Nephron progenitor cell (in vitro differentiated cells): Measurements from ENCODE around the gene PRELID1.

Source experiments
- DNase-seq: peaks from one replicate; pipeline ENCODE4 v3.0.0; 2021
- H3K27ac Mint-ChIP-seq: 2 replicates; pipeline ENCODE4 v1.8.0; 2021; ENCODE audit warnings: mild to moderate bottlenecking, moderate library complexity, mixed read lengths
- H3K27me3 Mint-ChIP-seq: 2 replicates; pipeline ENCODE4 v1.8.0; 2021; ENCODE audit warnings: mild to moderate bottlenecking, low read depth, mixed read lengths; ENCODE audit not compliant: poor library complexity
- H3K36me3 Mint-ChIP-seq: 2 replicates; pipeline ENCODE4 v1.8.0; 2021; ENCODE audit warnings: low read depth, mixed read lengths
- H3K4me1 Mint-ChIP-seq: 2 replicates; pipeline ENCODE4 v1.8.0; 2021; ENCODE audit warnings: mixed read lengths
- H3K4me3 Mint-ChIP-seq: 2 replicates; pipeline ENCODE4 v1.8.0; 2021; ENCODE audit warnings: mild to moderate bottlenecking, moderate library complexity, mixed read lengths
- H3K9me3 Mint-ChIP-seq: 2 replicates; pipeline ENCODE4 v1.8.0; 2021; ENCODE audit warnings: mild to moderate bottlenecking, moderate library complexity, mixed read lengths
- CTCF ChIP-seq: fragments of 200-600 bp; sonication (generic); IDR thresholded peaks from 2 replicates; pipeline ENCODE4 v1.5.0; 2021; ENCODE audit warnings: antibody characterized with exemption

PRELID1 gene

DNA sequence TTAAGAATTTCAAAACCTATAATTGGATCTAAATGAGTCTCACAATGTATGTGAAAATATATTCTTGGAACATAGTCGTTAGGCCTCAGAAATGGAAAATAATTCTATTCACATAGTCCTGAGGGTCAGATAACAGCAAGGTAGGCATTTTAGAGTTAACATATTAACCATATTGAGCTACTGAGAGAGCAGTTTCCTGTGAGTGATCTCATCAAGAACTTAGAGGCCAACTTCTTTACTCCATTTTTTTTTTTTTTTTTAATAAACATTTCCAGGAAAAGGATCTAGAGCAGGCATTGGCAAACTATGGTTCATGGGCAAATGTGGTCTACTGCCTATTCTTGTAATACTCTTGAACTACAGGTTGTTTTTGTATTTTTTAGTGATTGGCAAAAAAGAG is 26.7 kb upstream of the PRELID1 start:
- H3K4me1 Mint-ChIP-seq = no peaks in the 10 kb centered on the region
- no peak overlapping the region for H3K27ac Mint-ChIP-seq
- no peak overlapping the region for H3K4me3 Mint-ChIP-seq
- H3K27me3 Mint-ChIP-seq = no peaks in the 10 kb centered on the region
- H3K36me3 Mint-ChIP-seq = peaks cover 80% of the 10 kb centered on the region
- no peaks in the 10 kb centered on the region for H3K9me3 Mint-ChIP-seq
- no peak for TF ChIP-seq CTCF
- no peak for DNase-seq

DNA sequence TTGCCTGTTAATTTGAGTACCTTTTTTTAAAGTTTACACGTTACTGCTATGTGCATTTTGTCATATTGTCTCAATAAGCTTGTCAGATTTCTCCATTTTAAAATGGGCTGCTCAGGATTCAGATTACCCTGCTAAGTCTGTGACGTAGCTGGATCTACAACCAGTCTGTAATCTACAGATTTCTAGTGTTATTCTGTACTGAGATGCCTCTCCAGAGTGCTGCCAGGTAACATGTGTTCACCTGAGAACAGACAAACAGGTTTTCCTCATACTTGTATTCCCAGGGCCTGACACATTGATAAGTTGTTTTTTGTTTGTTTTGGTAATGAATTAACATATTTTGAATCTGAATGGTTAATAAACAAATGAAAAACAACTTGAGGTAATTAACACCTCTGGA is 15.4 kb upstream of the PRELID1 start:
- Mint-ChIP-seq H3K4me1 (no peaks in the 10 kb centered on the region), H3K4me3 (no peak overlapping the region), H3K9me3 (no peaks in the 10 kb centered on the region), H3K27me3 (no peaks in the 10 kb centered on the region), H3K36me3 (peaks cover 62% of the 10 kb centered on the region), H3K27ac (no peak overlapping the region)
- DNase-seq = no peak
- no peak for TF ChIP-seq CTCF

DNA sequence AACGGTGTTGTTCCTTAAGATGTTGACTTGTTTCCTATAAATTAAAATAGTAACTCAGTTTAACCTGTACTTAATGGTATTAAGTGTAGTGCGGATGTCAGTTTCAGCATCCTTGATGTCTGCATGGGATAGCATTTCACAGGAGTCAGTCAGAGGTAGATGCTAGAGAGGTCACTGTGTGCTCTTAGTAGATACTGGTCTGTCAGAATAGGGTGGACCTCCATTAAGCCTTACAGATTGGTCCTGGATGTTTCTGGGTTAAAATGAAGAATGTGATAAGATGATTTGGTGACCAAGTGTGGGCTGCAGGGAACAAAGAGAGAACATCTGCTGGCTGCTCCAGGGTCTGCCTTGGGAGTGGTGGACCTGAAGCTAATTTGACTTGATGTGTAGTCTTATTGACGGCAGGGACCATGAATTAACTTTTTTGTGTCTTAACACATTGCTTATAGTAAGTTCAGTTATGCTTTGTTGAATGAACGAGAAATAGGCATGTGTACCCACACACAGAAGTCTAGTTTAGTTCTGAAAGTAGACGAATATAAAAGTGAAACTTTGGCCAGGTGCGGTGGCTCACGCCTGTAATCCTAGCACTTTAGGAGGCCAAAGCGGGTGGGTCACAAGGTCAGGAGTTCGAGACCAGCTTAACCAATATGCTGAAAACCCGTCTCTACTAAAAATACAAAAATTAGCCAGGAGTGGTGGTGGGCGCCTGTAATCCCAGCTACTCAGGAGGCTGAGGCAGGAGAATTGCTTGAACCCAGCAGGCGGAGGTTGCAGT is 12.6 kb upstream of the PRELID1 start:
- no peak overlapping the region for H3K27ac Mint-ChIP-seq
- no peaks in the 10 kb centered on the region for H3K27me3 Mint-ChIP-seq
- TF ChIP-seq CTCF = no peak
- H3K4me1 Mint-ChIP-seq = no peaks in the 10 kb centered on the region
- DNase-seq = no peak
- H3K4me3 Mint-ChIP-seq = no peak overlapping the region
- no peaks in the 10 kb centered on the region for H3K9me3 Mint-ChIP-seq
- peaks cover 67% of the 10 kb centered on the region for H3K36me3 Mint-ChIP-seq

- H3K36me3 Mint-ChIP-seq = peaks cover 72% of the 10 kb centered on the region
- no peak for TF ChIP-seq CTCF
- H3K27ac Mint-ChIP-seq = no peak overlapping the region
- H3K4me1 Mint-ChIP-seq = peaks cover 5% of the 10 kb centered on the region
- DNase-seq = no peak
- H3K27me3 Mint-ChIP-seq = no peaks in the 10 kb centered on the region
- no peak overlapping the region for H3K4me3 Mint-ChIP-seq
- H3K9me3 Mint-ChIP-seq = no peaks in the 10 kb centered on the region
Measured at GRCh38 chr5:177291735-177292134, 11.9 kb upstream of the PRELID1 start.

DNA sequence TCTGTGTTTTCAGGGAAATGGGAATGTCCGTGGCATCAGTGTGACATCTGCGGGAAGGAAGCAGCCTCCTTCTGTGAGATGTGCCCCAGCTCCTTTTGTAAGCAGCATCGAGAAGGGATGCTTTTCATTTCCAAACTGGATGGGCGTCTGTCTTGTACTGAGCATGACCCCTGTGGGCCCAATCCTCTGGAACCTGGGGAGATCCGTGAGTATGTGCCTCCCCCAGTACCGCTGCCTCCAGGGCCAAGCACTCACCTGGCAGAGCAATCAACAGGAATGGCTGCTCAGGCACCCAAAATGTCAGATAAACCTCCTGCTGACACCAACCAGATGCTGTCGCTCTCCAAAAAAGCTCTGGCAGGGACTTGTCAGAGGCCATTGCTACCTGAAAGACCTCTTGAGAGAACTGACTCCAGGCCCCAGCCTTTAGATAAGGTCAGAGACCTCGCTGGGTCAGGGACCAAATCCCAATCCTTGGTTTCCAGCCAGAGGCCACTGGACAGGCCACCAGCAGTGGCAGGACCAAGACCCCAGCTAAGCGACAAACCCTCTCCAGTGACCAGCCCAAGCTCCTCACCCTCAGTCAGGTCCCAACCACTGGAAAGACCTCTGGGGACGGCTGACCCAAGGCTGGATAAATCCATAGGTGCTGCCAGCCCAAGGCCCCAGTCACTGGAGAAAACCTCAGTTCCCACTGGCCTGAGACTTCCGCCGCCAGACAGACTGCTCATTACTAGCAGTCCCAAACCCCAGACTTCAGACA is 9.6 kb upstream of the PRELID1 start:
- Mint-ChIP-seq H3K4me3 (no peak overlapping the region), H3K4me1 (peaks cover 25% of the 10 kb centered on the region), H3K36me3 (peaks cover 72% of the 10 kb centered on the region), H3K27ac (peak overlapping the region; percentile 19), H3K9me3 (no peaks in the 10 kb centered on the region), H3K27me3 (no peaks in the 10 kb centered on the region)
- no peak for DNase-seq
- no peak for TF ChIP-seq CTCF

DNA sequence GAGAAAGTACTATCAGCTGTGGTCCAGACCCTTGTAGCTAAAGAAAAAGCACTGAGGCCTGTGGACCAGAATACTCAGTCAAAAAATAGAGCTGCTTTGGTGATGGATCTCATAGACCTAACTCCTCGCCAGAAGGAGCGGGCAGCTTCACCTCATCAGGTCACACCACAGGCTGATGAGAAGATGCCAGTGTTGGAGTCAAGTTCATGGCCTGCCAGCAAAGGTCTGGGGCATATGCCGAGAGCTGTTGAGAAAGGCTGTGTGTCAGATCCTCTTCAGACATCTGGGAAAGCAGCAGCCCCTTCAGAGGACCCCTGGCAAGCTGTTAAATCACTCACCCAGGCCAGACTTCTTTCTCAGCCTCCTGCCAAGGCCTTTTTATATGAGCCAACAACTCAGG is 9.0 kb upstream of the PRELID1 start:
- no peaks in the 10 kb centered on the region for H3K9me3 Mint-ChIP-seq
- H3K27ac Mint-ChIP-seq = no peak overlapping the region
- peaks cover 31% of the 10 kb centered on the region for H3K4me1 Mint-ChIP-seq
- no peak for DNase-seq
- peaks cover 66% of the 10 kb centered on the region for H3K36me3 Mint-ChIP-seq
- no peaks in the 10 kb centered on the region for H3K27me3 Mint-ChIP-seq
- no peak overlapping the region for H3K4me3 Mint-ChIP-seq
- TF ChIP-seq CTCF = no peak
